Stimulated activated CD4-positive, alpha-beta T cell treated with anti-CD3 and anti-CD28 coated beads, Interleukin-4, amount 100 ng/mL, for 4 hours (primary cell): ENCODE data around the gene GALNT14.

Source experiments
- DNase-seq, 2 experiments: peaks; one replicate each; pipeline ENCODE4 v3.0.0-alpha.2; 2020

The GALNT14 gene

DNA sequence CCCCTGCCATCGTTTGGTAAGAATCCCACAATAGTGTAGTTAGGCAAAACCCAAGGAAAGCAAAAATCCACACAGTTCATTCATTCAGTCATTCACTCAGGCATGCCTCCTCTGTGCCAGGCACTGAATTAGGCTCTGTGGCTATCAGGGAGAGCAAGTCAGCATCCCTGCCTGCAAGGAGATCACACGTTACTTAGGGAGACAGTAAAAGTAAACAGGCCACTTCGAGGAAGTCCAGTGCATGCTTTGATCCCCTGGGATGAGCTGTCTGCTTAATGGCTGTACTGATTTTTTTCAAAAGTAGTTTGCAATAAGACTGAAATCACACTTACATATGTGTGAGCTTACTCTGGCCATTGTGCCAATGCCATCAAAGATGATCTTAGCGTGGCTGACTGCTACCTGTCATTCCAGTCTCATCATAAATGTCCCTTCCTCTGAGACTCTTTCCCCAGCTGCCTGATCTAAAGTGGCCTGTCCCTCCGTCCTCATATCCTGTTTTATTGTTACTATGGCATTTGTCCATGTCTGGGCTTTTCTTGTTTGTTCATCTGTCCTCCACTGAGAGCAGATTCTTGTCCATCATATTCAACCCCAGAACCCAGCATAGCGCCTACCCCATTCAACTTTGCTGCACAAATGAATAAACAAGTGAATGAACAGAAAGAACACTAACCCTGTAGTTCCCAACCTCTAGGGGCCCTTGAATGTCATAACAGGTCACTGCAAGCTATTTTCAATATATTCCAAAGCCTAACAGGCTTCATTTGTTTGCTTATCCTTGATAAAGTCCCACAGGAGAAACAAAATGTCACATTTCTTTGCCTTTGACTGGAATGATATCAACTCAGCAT lies 84.1 kb downstream of the GALNT14 start:
- no peak for DNase-seq

DNA sequence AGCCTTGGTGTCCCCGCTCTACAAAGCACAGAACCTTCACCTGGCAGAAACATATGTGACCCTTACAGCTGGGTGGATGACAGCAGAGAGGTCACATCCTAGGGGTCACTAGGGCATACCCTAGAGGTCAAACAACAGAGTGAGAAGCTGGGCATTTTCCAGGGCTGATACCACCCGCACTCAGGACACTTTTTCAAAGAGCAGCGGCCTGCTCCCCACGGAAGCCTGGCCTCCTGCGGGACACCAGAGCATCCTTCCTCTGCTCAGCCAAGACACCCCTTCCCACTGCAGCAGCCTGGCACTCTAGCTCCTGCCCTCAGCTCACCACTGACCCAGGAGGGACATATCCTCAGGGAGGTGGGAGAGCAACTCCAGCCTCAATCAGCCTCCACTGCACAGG lies 86.0 kb downstream of the GALNT14 start:
- no peak for DNase-seq

DNA sequence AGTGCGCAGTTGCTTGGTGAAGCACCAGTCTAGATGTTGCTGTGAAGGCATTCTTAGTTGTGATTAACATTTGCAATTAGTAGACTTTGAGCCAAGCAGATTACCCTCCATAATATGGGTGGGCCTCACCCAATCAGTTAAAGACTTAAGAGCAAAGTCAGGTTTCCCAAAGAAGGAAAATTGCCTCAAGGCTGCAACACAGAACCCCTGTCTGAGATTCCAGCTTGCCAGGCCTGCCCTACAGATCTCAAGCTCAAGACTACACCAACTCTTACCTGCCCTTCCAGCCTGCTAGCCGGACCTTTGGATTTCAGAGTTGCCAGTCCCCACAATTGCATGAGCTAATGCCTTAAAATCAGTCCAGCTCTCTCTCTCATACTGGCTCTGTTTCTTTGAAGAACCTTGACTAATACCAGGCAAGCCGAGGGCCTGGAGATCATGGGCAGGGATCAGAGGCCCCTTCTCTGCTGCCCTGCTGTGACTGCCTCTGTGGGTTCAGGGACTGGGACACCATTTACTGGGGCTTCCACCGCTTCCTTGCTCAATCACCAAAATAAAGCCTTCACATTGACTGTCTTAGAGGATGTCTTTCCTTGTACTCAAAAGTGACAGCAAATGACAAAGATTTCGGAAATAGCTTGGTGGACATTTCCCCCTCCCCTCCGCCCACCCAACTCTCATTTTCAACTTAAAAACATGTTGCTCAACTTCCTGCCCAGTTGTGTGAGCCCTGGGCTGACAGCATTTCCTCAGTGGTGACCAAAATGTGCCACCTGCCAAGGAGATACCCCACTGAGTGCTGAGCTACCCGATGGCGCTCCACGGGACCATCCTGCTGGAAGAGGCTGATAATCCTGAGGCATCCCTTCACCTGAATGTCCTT lies 86.7 kb downstream of the GALNT14 start:
- no peak for DNase-seq

DNA sequence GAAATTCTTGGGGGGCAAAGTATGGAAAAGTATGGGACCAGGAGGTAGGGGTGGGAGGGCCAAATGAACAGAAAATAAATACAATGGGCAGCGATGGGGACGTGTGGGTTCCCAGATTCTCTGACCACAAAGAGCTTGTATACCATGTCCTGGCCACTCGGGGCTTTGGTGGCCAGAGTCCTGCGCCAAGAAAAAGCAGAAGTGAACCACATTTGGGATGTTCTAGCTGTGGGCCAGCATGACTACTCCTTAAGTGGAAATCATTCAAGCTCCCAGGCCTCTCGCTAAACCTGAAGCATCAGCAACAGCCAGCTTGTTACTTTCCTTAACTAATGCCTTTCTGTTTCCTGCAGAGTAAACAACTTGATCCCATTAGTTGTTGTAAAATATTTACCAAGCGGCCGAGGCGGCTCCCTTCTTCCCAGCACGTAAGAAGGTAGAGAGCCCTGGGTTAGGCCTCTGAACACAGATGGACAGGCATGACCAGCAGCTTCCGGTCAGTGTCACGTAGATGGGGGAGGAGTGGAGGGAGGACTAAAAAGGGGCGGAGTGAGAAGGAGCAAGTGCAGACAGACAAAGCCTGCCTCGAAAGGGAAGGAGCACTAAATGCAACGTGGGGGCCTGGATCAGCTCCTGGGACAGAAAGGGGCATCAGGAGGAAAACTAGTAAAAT lies 88.2 kb downstream of the GALNT14 start:
- no peak for DNase-seq

GRCh38 chr2:31049264-31049663 lies 89.0 kb downstream of the GALNT14 start:
- no peak for DNase-seq

- DNase-seq, result no peak
Observed at GRCh38 chr2:31047599-31047998, 90.6 kb downstream of the GALNT14 start.

DNA sequence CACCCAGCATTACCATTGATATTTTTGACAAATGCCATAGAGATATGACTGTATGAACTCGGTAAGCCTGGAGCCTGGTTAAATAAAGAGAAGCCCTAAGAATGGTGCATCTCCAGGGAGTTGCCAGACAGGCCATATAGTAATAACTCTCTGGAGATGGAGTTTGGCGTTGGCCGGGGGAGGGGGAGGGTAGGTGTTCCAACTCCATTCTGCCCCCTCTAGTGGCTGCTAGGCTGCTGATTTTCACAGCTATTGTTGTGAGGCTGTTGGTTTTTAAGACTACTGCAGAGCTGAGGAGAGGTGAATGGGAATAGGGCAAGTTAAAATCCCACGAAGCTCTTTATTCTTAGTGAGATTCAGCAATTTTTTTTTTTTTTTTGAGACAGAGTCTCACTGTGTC lies 99.9 kb downstream of the GALNT14 start:
- DNase-seq, result no peak

DNA sequence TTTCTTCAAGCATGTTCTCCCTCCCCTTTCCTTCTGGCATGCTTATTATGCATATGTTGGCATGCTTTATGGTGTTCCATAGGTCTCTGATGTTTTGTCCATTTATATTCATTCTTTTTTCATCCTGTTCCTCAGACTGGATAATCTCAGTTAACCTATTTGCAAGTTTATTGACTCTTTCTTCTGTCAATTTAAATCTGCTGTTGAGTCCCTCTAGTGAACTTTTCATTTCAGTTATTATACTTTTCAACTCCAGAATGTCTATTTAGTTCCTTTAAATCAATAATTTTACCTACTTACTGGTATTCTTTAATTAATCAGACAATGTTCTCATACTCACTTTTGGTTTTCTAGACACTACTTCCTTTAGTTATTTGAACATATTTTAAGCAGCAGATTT lies 101.2 kb downstream of the GALNT14 start:
- no peak for DNase-seq

DNA sequence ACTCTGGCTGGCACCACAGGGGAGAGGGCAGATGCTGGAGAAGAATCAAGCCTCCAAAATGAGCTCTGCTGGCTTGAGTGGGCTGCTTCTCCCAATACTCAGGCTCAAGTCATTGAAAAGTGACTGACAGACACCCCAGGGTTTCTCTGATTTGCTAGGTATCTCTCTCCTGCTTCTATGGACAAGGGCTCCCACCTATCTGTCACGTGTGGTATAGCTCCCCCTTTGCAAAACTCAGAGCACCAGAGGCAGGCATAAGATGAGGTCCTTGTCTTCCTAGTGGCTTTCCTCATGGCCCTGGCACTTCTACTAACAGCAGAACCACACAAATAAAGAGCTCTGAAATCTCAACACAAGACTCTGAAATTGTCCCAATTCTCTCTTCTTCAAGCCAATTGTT lies 105.2 kb downstream of the GALNT14 start:
- no peak for DNase-seq

GRCh38 chr2:31032475-31032874 lies 105.8 kb downstream of the GALNT14 start:
- DNase-seq, result no peak

DNA sequence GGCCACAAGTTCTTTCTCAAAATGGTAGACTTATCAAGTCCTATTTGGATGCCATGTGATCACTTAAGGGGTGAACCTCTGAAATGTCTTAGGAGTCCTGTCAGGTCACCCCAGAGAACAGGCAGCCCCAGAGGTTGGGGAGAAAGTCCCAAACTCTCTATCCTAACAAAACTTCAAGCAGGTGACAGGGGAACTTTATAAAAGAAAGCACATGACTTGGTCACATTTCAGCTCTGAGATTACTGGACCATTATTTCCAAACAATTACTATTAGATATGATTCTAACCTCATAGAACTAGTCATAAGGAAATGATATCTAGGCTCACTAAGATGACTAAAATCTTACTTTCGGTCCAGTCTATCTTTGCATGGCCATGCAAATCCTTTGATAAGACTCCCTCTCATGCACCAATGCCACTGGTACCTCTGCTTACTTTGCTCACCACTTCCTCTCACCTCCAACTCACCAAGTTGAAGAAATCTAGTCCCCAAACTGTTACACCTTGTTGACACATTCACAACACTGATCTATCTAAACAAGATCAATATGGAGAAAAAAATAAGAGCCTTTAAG lies 107.0 kb downstream of the GALNT14 start:
- no peak for DNase-seq

GRCh38 chr2:31028417-31028816 lies 109.8 kb downstream of the GALNT14 start:
- no peak for DNase-seq

GRCh38 chr2:31027549-31027948 lies 110.7 kb downstream of the GALNT14 start:
- no peak for DNase-seq

DNA sequence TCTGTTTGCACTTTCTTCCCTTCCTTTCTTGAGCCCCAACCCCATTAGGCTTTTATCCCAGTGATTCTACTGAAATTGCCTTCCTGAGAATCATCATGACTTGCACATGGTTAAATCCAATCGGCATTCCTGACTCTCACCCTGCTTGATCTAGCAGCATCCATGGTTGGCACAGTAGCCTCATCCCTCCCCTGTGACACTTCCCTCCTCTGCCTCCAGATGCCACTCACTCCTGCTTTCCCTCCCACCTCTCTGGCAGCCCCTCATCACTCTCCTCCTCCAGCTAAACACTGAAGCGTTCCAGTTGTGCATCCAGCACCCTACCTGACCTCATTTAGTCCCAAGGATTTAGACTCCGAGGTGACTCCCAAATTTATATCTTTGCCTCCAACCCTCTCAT lies 114.7 kb downstream of the GALNT14 start:
- no peak for DNase-seq

DNA sequence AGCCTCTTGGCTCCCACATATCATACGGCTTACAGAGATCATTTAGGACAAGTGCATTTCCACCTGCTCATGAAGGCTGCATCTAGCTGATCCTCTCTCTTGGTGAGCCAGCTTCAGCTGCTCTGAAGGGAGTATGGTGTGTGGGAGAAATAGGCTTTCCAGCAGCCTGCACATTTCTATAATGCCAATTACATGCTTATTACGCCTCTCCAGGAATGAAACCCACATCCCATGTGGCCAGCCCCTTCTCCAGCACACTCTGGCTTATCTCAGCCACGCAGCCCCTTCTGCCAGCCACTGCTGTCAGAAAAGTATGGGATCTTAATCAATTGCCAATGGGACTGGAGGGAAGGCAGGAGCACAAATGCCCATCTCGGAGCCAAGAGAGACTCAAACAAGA lies 117.5 kb downstream of the GALNT14 start:
- no peak for DNase-seq

DNA sequence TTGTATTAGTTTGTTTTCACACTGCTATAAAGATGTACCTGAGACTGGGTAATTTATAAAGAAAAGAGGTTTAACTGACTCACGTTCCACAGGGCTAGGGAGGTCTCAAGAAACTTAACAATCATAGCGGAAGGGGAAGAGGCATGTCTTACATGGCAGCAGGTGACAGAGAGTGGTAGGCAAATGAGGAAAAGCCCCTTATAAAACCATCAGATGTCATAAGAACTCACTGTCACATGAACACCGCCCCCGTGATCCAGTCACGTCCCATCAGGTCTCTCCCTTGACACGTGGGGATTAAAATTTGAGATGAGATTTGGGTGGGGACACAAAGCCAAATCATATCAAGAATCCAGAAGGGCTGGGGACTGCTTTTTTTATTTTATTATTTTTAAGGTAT lies 120.0 kb downstream of the GALNT14 start:
- DNase-seq, result no peak

GRCh38 chr2:31016648-31017047 lies 121.6 kb downstream of the GALNT14 start:
- DNase-seq, result no peak

GRCh38 chr2:31014516-31014915 lies 123.7 kb downstream of the GALNT14 start:
- no peak for DNase-seq

GRCh38 chr2:31013301-31013700 lies 124.9 kb downstream of the GALNT14 start:
- DNase-seq, result no peak

- DNase-seq, result no peak
Observed at GRCh38 chr2:31012406-31012805, 125.8 kb downstream of the GALNT14 start.

DNA sequence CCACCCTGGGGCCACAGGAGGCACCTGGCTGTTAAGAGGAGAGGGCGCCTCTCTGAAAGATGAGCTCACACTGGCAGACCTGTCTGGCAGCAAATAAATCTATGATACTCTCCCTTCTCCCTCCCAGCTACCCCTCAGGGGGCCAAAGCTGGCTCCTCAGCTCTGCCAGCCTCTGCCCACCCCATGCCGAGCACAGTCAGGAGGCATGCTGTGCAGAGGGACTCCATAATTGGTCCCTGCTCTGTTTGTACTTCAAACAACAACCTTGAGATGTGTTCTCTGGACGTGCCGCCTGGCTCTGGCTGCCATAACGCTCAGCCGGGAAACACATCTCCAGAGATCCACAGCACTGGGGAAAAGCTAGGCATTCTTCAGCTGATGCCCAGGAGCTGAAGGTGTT lies 126.7 kb downstream of the GALNT14 start:
- DNase-seq, result no peak

DNA sequence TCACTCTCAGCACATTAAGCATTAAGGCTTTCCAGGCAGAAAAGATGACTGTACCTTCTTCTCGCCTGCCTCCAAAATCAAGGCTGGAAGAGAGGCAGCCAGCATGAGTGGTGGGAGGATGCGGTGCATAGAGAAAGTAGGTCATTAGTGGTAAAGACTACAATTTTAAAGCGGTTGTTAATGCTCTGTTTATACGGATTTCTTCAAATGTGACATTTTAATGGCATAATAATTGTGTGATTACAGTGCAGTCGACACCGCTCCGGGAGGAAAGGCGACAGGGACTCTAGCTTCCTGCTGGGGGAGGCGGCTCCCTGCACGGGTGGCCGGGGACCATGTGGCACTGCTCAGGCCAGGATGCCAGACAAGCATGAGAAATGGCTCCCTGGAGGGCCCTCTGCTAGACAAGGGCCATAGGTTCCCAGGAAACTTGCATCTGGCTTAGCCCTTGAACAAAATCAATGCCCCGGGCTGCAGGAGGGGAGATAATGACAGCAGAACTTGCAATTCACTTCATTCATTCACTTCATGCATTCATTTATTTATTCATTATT lies 129.6 kb downstream of the GALNT14 start:
- no peak for DNase-seq

DNA sequence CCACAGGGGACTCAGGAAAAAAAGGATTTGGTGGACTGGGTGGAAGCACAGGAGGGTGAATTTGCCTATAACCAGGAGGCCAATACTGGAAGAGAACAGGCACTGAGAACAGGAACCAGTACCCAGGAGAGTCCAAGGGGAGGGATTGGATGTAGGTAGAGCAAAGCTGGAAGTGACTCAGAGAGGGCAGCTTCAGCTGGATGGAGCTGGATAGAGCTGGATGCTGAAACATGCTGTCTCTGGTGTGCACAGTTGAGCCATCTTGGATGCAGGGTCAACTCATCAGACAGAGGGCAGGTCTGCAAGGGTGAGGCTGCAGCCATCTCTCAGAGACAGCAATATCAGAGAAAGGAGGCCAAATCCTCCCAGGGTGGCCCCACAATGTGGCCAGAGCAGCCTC lies 134.0 kb downstream of the GALNT14 start:
- no peak for DNase-seq
